Lower leg skin (tissue), 3 donors: ENCODE measurements around the gene APOL3.

Experiments
- CTCF ChIP-seq, 3 donors: fragments of 450-650 bp; IDR thresholded peaks; one replicate each; pipeline ENCODE4 v1.5.1; 2016; ENCODE audit warnings: antibody characterized with exemption in 3 of 3, mild to moderate bottlenecking in 3 of 3, moderate library complexity in 2 of 3
- POLR2A ChIP-seq, 2 donors: fragments of 450-650 bp; IDR thresholded peaks; one replicate each; pipeline ENCODE4 v1.6.1; 2016 to 2017; ENCODE audit warnings: antibody characterized with exemption in 2 of 2, mild to moderate bottlenecking in 1 of 2, moderate library complexity in 1 of 2

GRCh38 chr22:36097880-36098279, 62.7 kb downstream of the APOL3 start:
- TF ChIP-seq CTCF (IDR thresholded peaks at IDR 0.05) (no peak), POLR2A (IDR thresholded peaks at IDR 0.05) (no peak)
